Activated T-helper 2 cell treated with anti-CD3 and anti-CD28 coated beads, Interferon-gamma antibody, Interleukin-2, Interleukin-4, amounts not matched to agents 10 μg/mL and 5 μg/mL and 100 μg/mL, durations not matched to agents 14 hours and 24 hours and 36 hours (primary cell): ENCODE data around the gene ZNF19. TPM values are rescaled to one million over a fixed set of nuclear protein-coding genes. Genes with fewer than 3 reads are reported as not detected.
"Not testable (repeated sequence)": the region's sequence is repeated elsewhere in the genome, so short reads cannot be mapped to it uniquely, and the experiment has no call there.

Experiments
- DNase-seq: peaks from one replicate; pipeline ENCODE4 v3.0.0; 2021; ENCODE audit warnings: low spot score
- H3K27ac Mint-ChIP-seq: one replicate; pipeline ENCODE4 v1.8.0; 2021; ENCODE audit warnings: mixed read lengths
- H3K27me3 Mint-ChIP-seq: one replicate; pipeline ENCODE4 v1.8.0; 2021; ENCODE audit warnings: low read depth, mixed read lengths
- H3K36me3 Mint-ChIP-seq: one replicate; pipeline ENCODE4 v1.8.0; 2021; ENCODE audit warnings: low read depth, mixed read lengths
- H3K4me1 Mint-ChIP-seq: one replicate; pipeline ENCODE4 v1.8.0; 2021; ENCODE audit warnings: low read depth, mixed read lengths
- H3K4me3 Mint-ChIP-seq: one replicate; pipeline ENCODE4 v1.8.0; 2021; ENCODE audit warnings: low read depth, mild to moderate bottlenecking, moderate library complexity, mixed read lengths
- H3K9me3 Mint-ChIP-seq: one replicate; pipeline ENCODE4 v1.8.0; 2021; ENCODE audit warnings: mixed read lengths
- intact Hi-C: fragments of 100-400 bp; cut with micrococcal nuclease; formaldehyde crosslinking; loops from one replicate; pipeline ENCODE4 v1.15.1; 2023
- total RNA-seq: library from RNA; stranded (reverse); gene quantifications from 2 replicates; pipeline ENCODE4 v1.2.3, GENCODE V29; 2022

ZNF19 gene
- total RNA-seq, 1 donor from 2014 or later = 2.1 TPM

DNA sequence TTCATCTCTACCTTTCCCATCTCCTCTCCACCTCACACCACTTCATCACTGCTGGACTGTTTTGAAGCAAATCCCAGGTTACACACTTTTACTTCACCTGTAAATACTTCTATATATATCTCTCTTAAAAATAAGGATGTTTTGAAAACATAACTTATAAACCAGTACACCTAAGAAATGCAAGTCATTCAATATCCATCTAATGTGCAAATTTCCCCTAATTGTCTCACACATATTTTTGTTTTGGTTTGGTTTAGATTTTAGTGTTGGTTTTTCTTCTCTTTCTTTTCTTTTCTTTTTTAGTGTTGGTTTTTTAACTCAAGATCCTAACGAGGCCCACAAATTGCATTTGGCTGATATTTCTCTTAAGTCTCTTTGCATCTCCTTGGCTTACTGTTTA lies 17.9 kb upstream of the ZNF19 start:
- H3K36me3 Mint-ChIP-seq = no peaks in the 10 kb centered on the region
- no peaks in the 10 kb centered on the region for H3K9me3 Mint-ChIP-seq
- intact Hi-C loops = no loop called here
- H3K27me3 Mint-ChIP-seq = peaks cover 8% of the 10 kb centered on the region
- no peak overlapping the region for H3K4me3 Mint-ChIP-seq
- no peak overlapping the region for H3K27ac Mint-ChIP-seq
- DNase-seq = no peak
- no peaks in the 10 kb centered on the region for H3K4me1 Mint-ChIP-seq

DNA sequence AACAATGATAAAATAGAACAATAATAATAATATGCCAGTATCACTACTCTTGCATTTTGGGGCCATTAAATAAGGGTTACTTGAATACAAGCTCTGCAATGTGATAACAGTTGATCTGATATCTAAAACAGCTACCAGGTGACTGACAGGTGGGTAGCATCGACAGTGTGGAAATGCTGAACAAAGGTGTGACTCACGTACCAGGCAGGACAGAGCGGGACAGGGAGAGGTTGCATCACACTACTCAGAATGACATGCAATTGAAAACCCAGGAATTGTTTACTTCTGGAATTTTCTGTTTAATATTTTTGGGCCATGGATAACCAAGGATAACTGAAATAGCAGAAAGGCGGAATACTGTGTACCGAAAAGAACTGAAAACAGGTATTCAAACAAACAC lies 15.8 kb upstream of the ZNF19 start:
- no peak overlapping the region for H3K27ac Mint-ChIP-seq
- no peak for DNase-seq
- no peak overlapping the region for H3K4me3 Mint-ChIP-seq
- intact Hi-C loops = no loop called here
- H3K9me3 Mint-ChIP-seq = no peaks in the 10 kb centered on the region
- no peaks in the 10 kb centered on the region for H3K36me3 Mint-ChIP-seq
- H3K4me1 Mint-ChIP-seq = no peaks in the 10 kb centered on the region
- H3K27me3 Mint-ChIP-seq = peaks cover 8% of the 10 kb centered on the region

DNA sequence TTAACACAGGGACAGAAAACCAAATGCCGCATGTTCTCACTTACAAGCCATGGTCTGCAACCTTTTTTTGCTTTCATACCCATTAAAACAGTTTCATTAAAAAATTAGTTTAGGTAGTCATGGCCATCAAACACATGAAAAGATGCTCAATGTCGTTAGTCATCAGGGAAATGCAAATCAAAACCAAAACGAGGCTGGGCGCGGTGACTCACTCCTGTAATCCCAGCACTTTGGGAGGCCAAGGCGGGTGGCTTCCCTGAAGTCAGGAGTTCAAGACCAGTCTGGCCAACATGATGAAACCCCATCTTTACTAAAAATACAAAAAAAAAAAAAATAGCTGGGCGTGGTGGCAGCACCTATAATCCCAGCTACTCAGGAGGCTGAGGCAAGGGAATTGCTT lies 14.9 kb upstream of the ZNF19 start:
- H3K27ac Mint-ChIP-seq, H3K9me3 Mint-ChIP-seq, intact Hi-C loops, H3K4me3 Mint-ChIP-seq, H3K4me1 Mint-ChIP-seq, H3K36me3 Mint-ChIP-seq, DNase-seq, H3K27me3 Mint-ChIP-seq: not testable (repeated sequence)

DNA sequence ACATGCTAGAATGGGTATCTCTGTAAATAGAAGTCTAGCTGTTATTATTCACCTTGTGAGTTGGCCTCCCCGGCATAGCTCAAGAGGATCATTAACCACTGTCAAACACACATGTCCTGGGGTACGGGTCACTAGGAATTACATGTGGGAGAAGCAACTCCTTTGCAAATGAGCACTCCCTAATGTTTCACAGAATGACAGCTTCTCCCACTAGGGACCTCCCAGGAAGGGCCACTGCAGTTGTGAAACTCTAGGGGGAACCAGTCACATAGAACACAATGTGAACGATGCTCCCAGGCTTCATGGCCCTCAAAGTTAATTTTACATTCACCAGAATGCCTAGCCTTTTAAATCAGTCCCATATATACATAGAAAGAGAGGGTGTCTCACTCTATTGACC lies 12.4 kb upstream of the ZNF19 start:
- H3K4me3 Mint-ChIP-seq = no peak overlapping the region
- H3K27me3 Mint-ChIP-seq = peaks cover 5% of the 10 kb centered on the region
- H3K36me3 Mint-ChIP-seq = no peaks in the 10 kb centered on the region
- no peak overlapping the region for H3K27ac Mint-ChIP-seq
- no peaks in the 10 kb centered on the region for H3K9me3 Mint-ChIP-seq
- intact Hi-C loops = no loop called here
- DNase-seq = no peak
- H3K4me1 Mint-ChIP-seq = no peaks in the 10 kb centered on the region

DNA sequence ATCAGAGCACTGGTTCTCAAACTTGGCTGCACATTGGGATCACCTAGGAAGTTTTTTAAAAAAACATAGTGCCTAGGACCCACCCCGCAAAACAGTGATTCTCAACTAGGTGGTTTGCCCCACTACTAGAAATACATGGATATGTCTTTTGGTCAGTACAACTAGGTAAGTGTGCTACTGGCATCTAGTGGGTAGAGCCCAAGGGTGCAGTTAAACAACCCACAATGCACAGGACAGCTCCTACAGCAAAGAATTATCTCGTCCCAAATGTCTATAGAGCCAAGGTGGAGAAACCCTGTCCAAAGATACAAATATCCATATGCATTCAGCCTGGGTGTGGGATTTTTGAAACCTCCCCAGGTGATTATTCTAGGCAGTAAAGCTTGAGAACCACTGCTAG lies 11.8 kb upstream of the ZNF19 start:
- Mint-ChIP-seq H3K4me3 (no peak overlapping the region), H3K36me3 (no peaks in the 10 kb centered on the region), H3K27ac (no peak overlapping the region), H3K9me3 (no peaks in the 10 kb centered on the region), H3K4me1 (no peaks in the 10 kb centered on the region), H3K27me3 (peaks cover 5% of the 10 kb centered on the region)
- intact Hi-C loops = no loop called here
- DNase-seq = no peak

DNA sequence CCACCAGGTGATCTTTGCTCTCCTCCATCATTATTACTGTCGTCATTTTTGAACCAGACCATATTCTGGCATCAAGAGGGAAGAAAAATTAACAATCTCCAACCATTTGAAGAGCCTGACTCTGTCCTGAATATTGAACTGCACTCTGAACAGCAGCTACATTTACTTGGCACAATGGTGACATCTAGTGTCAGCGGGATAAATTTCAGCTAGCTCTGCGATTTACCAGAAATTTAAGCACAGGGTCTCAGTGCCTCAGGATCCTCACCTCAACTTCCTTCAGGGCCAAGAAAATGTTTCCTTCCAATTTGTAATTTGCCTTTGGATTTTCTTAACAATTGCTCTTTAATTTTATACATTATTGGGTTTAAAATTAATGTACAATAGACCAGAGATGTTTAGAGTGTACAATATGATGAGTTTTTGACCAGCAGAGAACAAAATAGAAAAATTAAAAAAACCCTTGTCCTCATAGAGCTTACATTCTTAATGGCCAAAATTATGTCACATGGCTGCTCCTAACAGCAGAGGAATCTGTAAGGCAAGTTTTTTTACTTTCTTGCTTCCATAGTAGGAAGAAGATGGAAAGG lies 10.7 kb upstream of the ZNF19 start:
- Mint-ChIP-seq H3K27me3 (peaks cover 2% of the 10 kb centered on the region), H3K4me3 (no peak overlapping the region), H3K9me3 (no peaks in the 10 kb centered on the region), H3K4me1 (no peaks in the 10 kb centered on the region), H3K36me3 (no peaks in the 10 kb centered on the region), H3K27ac (no peak overlapping the region)
- intact Hi-C loops = loop anchor here (1.0 to 5.0 kb wide), 2 partner anchors 58 to 88 kb away; partner anchors contain the start of gene TLE7
- DNase-seq = peak; percentile 18

DNA sequence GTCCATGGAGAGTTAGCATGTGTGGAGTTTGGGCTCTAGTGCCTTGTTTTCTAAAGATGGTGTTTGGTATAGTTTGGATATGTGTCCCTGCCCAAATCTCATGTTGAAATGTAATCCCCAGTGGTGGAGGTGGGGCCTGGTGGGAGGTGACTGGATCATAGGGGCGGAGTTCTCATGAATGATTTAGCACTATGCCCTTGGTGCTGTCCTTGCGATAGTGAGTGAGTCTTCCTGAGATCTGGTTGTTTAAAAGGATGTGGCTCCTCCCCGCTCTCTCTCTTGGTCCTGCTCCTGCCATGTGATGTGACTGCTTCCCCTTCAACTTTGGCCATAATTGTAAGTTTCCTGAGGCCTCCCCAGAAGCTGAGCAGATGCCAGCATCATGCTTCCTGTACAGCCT lies 8.9 kb upstream of the ZNF19 start:
- intact Hi-C loops = loop anchor here (5.0 kb wide), 1 partner anchor 56 kb away; the partner anchor contains the start of gene TLE7
- no peaks in the 10 kb centered on the region for H3K4me1 Mint-ChIP-seq
- no peak overlapping the region for H3K4me3 Mint-ChIP-seq
- H3K27ac Mint-ChIP-seq = no peak overlapping the region
- peaks cover 4% of the 10 kb centered on the region for H3K27me3 Mint-ChIP-seq
- H3K9me3 Mint-ChIP-seq = no peaks in the 10 kb centered on the region
- no peak for DNase-seq
- no peaks in the 10 kb centered on the region for H3K36me3 Mint-ChIP-seq

DNA sequence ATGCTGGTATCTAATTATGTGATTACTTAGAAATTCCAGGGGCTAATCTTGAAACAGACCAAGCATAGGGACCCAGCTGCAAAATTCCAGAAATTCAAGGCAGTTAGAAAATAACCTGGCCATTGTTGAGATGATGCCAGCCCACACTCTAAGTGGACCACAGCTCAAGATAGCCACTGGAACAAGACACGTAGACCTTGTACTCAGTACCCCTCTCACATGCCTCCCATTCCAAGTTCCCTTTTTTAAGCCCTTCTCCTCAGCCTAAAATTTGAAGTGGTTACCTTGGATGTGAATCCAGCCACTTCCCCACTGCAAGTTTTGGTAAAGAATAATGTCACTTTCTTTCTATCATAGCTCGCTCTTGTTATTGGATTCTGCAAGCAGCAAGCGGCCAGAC lies 4.1 kb upstream of the ZNF19 start:
- no peak overlapping the region for H3K27ac Mint-ChIP-seq
- intact Hi-C loops = no loop called here
- DNase-seq = no peak
- H3K4me1 Mint-ChIP-seq = no peaks in the 10 kb centered on the region
- H3K27me3 Mint-ChIP-seq = peaks cover 6% of the 10 kb centered on the region
- no peaks in the 10 kb centered on the region for H3K9me3 Mint-ChIP-seq
- no peak overlapping the region for H3K4me3 Mint-ChIP-seq
- no peaks in the 10 kb centered on the region for H3K36me3 Mint-ChIP-seq

DNA sequence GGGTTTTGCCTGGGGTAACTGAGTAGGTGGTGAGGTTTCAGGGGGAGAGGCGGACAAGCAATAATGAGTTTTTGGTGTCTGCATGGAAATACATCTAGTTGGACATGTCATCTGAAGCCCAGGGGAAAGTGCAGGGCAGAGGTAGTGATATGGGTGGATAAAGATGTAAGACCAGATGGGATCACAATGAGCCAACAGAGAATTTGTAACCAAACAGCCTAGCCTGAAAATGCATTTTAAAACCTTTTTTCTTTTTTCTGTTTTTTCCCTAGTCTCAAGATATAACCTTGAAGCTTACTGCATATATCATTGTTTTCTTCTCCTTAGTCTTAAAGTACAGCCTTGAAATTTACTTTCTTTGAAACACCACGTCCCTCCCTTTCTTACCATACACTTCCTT lies 3.7 kb upstream of the ZNF19 start:
- intact Hi-C loops = no loop called here
- Mint-ChIP-seq H3K9me3 (no peaks in the 10 kb centered on the region), H3K36me3 (no peaks in the 10 kb centered on the region), H3K27ac (no peak overlapping the region), H3K27me3 (peaks cover 6% of the 10 kb centered on the region), H3K4me3 (no peak overlapping the region), H3K4me1 (no peaks in the 10 kb centered on the region)
- no peak for DNase-seq

DNA sequence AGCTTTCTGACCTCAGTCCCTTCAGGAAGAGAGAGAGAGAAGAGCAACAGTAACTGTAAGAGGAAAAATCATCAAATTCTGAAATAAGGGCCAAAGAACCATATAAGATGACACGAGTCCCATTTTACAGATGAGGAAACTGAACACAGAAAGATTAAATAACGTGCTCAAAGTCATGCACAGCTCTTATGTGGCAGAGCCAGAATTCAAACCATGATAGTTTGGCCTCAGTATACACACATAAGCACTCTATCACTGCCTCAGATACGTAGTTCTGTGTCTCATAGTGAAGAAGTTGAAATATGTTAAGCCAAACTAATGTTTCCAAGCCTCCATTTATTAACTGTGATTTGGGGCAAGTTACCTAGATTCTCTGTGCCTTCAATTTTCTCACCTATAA lies 1.9 kb upstream of the ZNF19 start:
- no peaks in the 10 kb centered on the region for H3K36me3 Mint-ChIP-seq
- intact Hi-C loops = no loop called here
- H3K9me3 Mint-ChIP-seq = no peaks in the 10 kb centered on the region
- peaks cover 6% of the 10 kb centered on the region for H3K27me3 Mint-ChIP-seq
- no peak overlapping the region for H3K4me3 Mint-ChIP-seq
- no peaks in the 10 kb centered on the region for H3K4me1 Mint-ChIP-seq
- DNase-seq = no peak
- no peak overlapping the region for H3K27ac Mint-ChIP-seq

DNA sequence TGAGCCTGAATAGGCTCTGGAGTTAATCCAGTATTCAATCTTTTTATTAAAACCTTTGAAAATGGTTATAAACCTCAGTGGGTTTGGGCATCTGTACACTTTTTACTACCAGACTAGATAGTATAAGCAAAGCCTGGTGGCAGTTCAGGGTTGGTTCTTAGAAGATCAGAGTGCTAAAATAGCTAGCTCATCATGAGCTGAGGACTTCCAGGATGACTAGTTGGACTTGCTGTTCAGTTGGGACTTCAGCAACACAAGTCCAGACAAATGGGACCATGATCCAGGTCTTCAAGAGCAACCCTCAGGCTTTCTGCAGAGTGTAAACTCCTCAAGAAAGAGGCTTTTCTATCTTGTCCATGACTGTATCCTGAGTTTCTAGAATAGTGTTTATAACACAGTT lies 1.2 kb upstream of the ZNF19 start:
- intact Hi-C loops = no loop called here
- H3K9me3 Mint-ChIP-seq = no peaks in the 10 kb centered on the region

DNA sequence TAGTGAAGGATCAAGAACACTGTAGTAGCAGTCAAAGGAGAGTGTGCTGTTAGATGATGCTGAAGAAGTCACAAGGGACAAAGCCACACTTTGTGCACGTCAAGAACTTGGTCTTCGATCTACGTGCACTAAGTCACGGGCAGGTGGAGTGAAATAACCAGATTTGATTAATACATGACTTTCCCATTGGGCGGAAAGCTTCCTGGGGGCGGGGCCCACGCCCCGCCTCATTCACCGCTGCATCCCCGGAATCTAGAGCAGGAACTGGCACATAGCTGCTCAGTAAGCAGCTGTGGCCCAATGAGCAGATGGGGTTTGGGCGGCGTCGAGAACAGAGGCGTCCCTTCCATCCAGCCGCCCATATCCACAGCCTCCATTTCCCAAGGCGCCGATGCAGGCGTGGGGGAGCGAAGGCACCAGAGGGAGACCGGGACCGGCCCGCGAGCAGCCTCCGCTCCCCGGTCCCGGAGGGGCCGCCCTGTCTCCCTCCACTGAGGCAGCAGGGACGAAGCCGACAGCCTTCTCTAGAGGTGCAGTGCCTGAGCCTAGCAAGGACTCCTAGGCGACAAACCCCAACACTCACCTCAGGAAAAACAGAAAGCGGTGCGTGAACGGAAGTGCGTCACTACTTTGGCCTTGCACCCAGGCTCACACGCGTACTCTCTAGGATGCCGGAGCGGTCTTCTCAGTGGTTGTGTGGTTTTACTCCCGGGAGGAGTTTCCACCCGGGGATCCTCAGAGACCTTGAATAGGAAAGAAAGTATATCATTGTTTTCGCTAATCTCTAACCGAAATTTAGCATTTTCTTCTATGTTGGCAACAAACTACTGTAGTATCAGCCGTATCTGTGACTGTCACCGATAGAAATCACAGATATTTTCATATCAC lies 4.9 kb downstream of the ZNF19 start:
- peaks cover 14% of the 10 kb centered on the region for H3K4me1 Mint-ChIP-seq
- no peaks in the 10 kb centered on the region for H3K27me3 Mint-ChIP-seq
- peak overlapping the region; percentile 23 for H3K27ac Mint-ChIP-seq
- DNase-seq = peak; percentile 72
- intact Hi-C loops = loop anchor here (1.0 kb wide), 1 partner anchor 22 kb away; the partner anchor contains the start of gene ZNF23
- H3K36me3 Mint-ChIP-seq = no peaks in the 10 kb centered on the region
- H3K4me3 Mint-ChIP-seq = peak overlapping the region; percentile 84
- no peaks in the 10 kb centered on the region for H3K9me3 Mint-ChIP-seq

More for the DNA sequence above, 1.2 kb upstream of the ZNF19 start:
- H3K27ac Mint-ChIP-seq = no peak overlapping the region
- no peaks in the 10 kb centered on the region for H3K36me3 Mint-ChIP-seq
- H3K4me1 Mint-ChIP-seq = no peaks in the 10 kb centered on the region
- DNase-seq = no peak
- peaks cover 6% of the 10 kb centered on the region for H3K27me3 Mint-ChIP-seq
- no peak overlapping the region for H3K4me3 Mint-ChIP-seq

DNA sequence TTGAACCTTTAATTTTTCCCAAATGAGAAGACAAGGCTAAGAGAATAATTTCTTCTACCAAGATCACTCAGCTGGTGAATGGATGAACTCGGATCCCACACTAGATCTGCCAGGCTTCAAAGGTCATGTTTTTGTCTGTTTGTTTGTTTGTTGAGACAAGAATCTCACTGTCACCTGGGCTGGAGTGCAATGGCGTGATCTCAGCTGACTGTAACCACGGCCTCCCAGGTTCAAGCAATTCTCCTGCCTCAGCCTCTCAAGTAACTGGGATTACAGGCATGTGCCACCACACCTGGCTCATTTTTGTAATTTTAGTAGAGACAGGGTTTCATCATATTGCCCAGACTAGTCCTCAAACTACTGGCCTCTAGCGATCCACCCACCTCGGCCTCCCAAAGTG lies 6.6 kb downstream of the ZNF19 start:
- intact Hi-C loops = no loop called here
- H3K27ac Mint-ChIP-seq = no peak overlapping the region
- H3K36me3 Mint-ChIP-seq = no peaks in the 10 kb centered on the region
- DNase-seq = no peak
- H3K27me3 Mint-ChIP-seq = no peaks in the 10 kb centered on the region
- H3K9me3 Mint-ChIP-seq = no peaks in the 10 kb centered on the region
- no peak overlapping the region for H3K4me3 Mint-ChIP-seq
- peaks cover 14% of the 10 kb centered on the region for H3K4me1 Mint-ChIP-seq
